HT1080 (cell line): ENCODE data around the gene DDX55. TPM values are rescaled to one million over a fixed set of nuclear protein-coding genes. Genes with fewer than 3 reads are reported as not detected.

Source experiments
- DNase-seq: peaks from one replicate; pipeline ENCODE4 v3.0.0-alpha.2; 2015; ENCODE audit warnings: low read depth
- total RNA-seq: library from RNA; depleted of rRNA; stranded (reverse); fragments of >200 nt; shearing (Covaris generic); gene quantifications from 2 replicates; pipeline ENCODE4 v1.2.3, GENCODE V29; 2014

Gene DDX55
- total RNA-seq, 1 experiment from 2014 or later: 35.5 TPM

GRCh38 chr12:123614110-123614509, 12.2 kb downstream of the DDX55 start:
- no peak for DNase-seq

GRCh38 chr12:123614531-123614930, 12.6 kb downstream of the DDX55 start:
- DNase-seq: peak; percentile 13

- DNase-seq: no peak
Measured at GRCh38 chr12:123617144-123617543, 15.2 kb downstream of the DDX55 start.

GRCh38 chr12:123617580-123617979, 15.7 kb downstream of the DDX55 start:
- no peak for DNase-seq

GRCh38 chr12:123621101-123621500, 19.2 kb downstream of the DDX55 start:
- no peak for DNase-seq

GRCh38 chr12:123621619-123622530, 20.0 kb downstream of the DDX55 start:
- no peak for DNase-seq

- DNase-seq: peak; percentile 98
Measured at GRCh38 chr12:123633379-123634141, 31.7 kb downstream of the DDX55 start, which contains the start of the genes EIF2B1 and GTF2H3. Gene EIF2B1 (minus strand): TSS chr12:123633686. CDS start chr12:123633557, 129 bp downstream. Gene GTF2H3 (plus strand): TSS chr12:123633829. CDS start chr12:123633860, 31 bp downstream.

- DNase-seq: peak; percentile 18
Measured at GRCh38 chr12:123634142-123634561, 32.3 kb downstream of the DDX55 start.

GRCh38 chr12:123643911-123644310, 42.0 kb downstream of the DDX55 start:
- no peak for DNase-seq

GRCh38 chr12:123645380-123645779, 43.5 kb downstream of the DDX55 start:
- DNase-seq: no peak

GRCh38 chr12:123645878-123646277, 44.0 kb downstream of the DDX55 start:
- DNase-seq: no peak

GRCh38 chr12:123648401-123648800, 46.5 kb downstream of the DDX55 start:
- no peak for DNase-seq

GRCh38 chr12:123654129-123654701, 52.3 kb downstream of the DDX55 start:
- DNase-seq: no peak

GRCh38 chr12:123655420-123655819, 53.5 kb downstream of the DDX55 start:
- DNase-seq: no peak

- no peak for DNase-seq
Measured at GRCh38 chr12:123656392-123656791, 54.5 kb downstream of the DDX55 start.

- DNase-seq: no peak
Measured at GRCh38 chr12:123657211-123657610, 55.3 kb downstream of the DDX55 start.

- peak; percentile 89 for DNase-seq
Measured at GRCh38 chr12:123659996-123660727, 58.3 kb downstream of the DDX55 start.

- DNase-seq: no peak
Measured at GRCh38 chr12:123667771-123668170, 65.9 kb downstream of the DDX55 start.
